Measurements from ENCODE around the gene SPAG4.

- TF ChIP-seq BRCA1 (IDR thresholded peaks at IDR 0.05; ENCODE audit: low read depth, low read length), result no peak
- no peak for TF ChIP-seq CTCF (IDR thresholded peaks at IDR 0.05 in 2 of 3, conservative IDR thresholded peaks at IDR 0.05 in 1 of 3; ENCODE audit: control insufficient read depth in 2 of 3, extremely low read depth in 1 of 3, insufficient read depth in 1 of 3, low read depth in 3 of 3, low read length in 3 of 3)
- TF ChIP-seq JUNB (IDR thresholded peaks at IDR 0.05), result no peak
- TF ChIP-seq CUX1 (IDR thresholded peaks at IDR 0.05; ENCODE audit: insufficient replicate concordance, low read depth, low read length), result no peak
- TF ChIP-seq EP300 (IDR thresholded peaks at IDR 0.05; ENCODE audit: borderline replicate concordance in 1 of 2, control insufficient read depth in 1 of 2, low read depth in 2 of 2, low read length in 2 of 2), result no peak
- no peak for TF ChIP-seq KDM1A (IDR thresholded peaks at IDR 0.05; ENCODE audit: borderline replicate concordance)
- no peak for TF ChIP-seq MAX (IDR thresholded peaks at IDR 0.05; ENCODE audit: low read depth, low read length)
- TF ChIP-seq POLR2A (IDR thresholded peaks at IDR 0.05; ENCODE audit: low read depth, low read length), result no peak
- no peak for TF ChIP-seq FOXM1 (IDR thresholded peaks at IDR 0.05; ENCODE audit: low read depth, low read length)
- TF ChIP-seq NFIC (IDR thresholded peaks at IDR 0.05; ENCODE audit: low read depth, low read length), result no peak
- TF ChIP-seq CBX5 (IDR thresholded peaks at IDR 0.05; ENCODE audit: low read depth), result no peak
Observed at GRCh38 chr20:35662551-35662950, 46.9 kb downstream of the SPAG4 start.

All from GM12878 (cell line).